Ecto neural progenitor cell (in vitro differentiated cells): ENCODE data around the gene ZCCHC2.

Source experiments
- DNase-seq: peaks from one replicate; pipeline ENCODE4 v3.0.0-alpha.2; 2018; ENCODE audit warnings: low spot score

ZCCHC2 gene

DNA sequence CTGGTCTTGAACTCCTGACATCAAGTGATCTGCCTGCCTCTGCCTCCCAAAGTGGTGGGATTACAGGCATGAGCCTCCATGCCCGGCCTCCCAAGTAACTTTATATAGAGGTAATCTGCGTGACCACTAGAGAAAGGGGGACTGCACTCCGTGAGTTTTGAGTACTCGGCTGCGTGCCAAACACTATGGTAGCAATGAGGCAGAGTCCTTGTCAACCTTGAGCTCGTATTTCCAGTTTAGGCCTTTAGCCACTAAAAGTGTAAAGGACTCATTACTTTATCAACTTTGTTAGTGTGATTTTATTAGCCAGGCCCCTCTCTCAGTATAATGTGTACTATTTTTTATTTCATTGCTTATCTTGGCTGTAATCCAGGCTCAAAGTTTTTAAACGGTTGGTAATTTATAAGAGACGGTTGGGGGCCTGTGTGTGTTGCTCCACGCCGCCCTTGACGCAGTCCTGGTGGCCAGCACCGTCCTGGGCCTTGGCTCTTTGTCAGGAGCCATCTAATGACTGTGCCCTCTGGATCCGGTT lies 56.2 kb downstream of the ZCCHC2 start:
- DNase-seq, result no peak

DNA sequence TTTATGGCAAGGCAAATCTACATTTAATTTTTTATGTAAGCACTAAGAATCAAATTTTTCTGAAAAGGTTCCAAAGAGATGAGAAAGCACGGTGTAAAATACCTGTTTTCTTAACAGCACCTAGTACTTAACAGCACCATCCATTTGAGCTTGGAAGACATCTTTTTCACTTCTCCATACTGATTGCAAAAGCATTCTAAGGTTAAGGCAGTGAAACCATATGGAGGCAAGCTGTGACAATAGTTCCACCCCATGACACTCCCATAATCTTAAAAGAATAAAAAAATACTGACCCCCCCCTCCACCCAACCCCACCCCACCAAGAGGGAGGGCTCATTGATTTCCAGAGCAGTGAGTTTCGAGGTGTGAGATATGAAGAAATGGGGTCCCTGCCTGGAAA lies 60.6 kb downstream of the ZCCHC2 start:
- no peak for DNase-seq

- peak; percentile 87 for DNase-seq
Observed at GRCh38 chr18:62584241-62585120, 61.7 kb downstream of the ZCCHC2 start.

GRCh38 chr18:62585274-62586150 lies 62.7 kb downstream of the ZCCHC2 start:
- no peak for DNase-seq

- DNase-seq, result peak; percentile 81
Observed at GRCh38 chr18:62586151-62586774, 63.4 kb downstream of the ZCCHC2 start.

- DNase-seq, result no peak
Observed at GRCh38 chr18:62586781-62587487, 64.1 kb downstream of the ZCCHC2 start.

DNA sequence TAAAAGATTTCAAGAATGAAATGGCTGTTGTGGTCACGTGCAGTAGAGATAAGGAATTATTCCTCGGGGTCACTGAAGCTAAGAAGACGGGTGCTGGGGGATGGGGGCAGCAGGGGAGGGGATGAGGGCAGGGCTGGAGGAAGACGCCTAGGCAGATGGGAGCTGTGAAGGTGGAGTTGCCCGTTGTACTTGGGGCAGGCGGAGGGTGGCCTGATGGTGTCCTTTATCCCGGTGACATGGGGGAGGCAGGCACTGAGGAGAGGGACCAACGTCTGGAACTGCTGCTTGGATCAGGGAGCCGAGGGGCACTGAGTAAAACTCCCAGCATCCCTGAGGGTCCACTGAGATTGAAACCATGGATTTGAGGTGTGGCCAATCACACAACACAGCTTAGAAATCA lies 64.9 kb downstream of the ZCCHC2 start:
- DNase-seq, result no peak

- no peak for DNase-seq
Observed at GRCh38 chr18:62588217-62588616, 65.4 kb downstream of the ZCCHC2 start.

- DNase-seq, result no peak
Observed at GRCh38 chr18:62590799-62591590, 68.2 kb downstream of the ZCCHC2 start.

GRCh38 chr18:62596145-62597005 lies 73.5 kb downstream of the ZCCHC2 start:
- DNase-seq, result peak; percentile 67

GRCh38 chr18:62601871-62602270 lies 79.0 kb downstream of the ZCCHC2 start:
- DNase-seq, result no peak

- no peak for DNase-seq
Observed at GRCh38 chr18:62602706-62603105, 79.9 kb downstream of the ZCCHC2 start.

DNA sequence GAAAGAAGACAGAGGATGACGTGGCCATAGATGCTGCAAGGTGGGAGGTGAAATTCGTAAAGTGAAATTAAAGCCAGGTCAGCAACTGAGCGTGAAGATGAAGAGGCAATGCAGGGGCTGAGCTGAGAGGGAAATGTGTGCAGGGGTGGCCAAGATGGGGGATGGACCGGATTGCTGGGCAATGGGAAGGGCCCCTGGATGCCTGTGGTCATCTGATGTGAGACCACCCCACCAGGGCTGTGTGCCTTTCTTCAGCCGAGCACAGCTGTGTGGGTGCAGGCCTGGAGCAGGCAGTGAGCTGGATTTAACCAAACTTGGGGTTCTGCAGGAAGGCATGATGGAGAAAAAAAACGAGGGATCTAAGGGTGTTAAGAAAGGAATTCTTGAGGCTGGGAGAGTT lies 80.4 kb downstream of the ZCCHC2 start:
- no peak for DNase-seq

- DNase-seq, result no peak
Observed at GRCh38 chr18:62603979-62604378, 81.2 kb downstream of the ZCCHC2 start.

GRCh38 chr18:62605685-62606084 lies 82.9 kb downstream of the ZCCHC2 start:
- no peak for DNase-seq

DNA sequence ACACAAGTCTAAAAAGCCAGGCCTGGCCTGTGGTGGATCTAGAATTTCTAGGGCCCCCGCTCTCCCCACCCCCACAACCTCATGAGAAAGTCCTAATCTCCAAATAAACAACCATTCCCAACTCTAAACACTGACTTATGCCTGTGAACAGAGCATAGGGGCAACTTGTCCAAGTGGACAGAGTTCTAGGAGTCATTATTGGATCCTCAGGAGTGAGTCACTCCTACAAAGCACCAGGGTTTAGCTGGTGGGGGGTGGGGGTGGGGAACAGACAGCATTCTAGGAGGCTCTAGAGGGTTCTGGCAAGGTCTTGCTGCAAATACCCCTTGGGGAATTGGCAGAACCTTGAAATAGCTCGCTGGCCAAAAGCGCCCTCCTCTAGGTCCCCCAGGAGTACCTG lies 83.3 kb downstream of the ZCCHC2 start:
- no peak for DNase-seq

GRCh38 chr18:62607302-62607701 lies 84.5 kb downstream of the ZCCHC2 start:
- no peak for DNase-seq

DNA sequence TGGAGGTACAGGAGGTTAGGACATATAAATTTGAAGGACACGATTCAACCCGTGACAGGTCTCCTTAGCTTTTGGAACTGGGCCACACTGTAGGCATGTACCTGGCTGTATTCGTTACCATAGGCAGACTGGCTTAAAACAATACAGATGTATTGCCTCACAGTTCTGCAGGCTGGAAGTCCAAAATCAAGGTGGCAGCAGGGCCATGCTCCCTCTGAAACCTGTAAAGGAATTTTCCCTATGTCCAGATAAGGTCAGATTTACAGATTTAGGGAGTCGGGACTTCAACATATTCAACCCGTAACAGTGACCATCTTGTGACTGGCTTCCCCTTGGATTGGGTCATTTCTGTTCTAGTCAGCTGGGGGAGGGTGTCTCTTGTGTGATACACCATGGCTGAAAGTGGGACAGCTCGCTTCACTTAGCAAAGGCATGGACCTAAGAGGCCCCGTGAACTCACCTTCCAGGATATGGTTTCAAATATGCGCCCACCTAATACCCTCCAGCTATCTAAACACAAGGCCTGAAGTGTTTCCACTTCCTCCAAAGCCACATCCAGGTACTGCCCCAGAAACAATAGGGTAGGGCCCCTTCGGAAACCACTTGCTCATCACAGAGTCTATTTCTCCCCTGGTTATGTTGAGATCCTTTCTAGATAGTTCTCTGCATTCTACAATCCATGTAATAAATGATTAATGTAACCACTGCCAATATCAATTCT lies 85.0 kb downstream of the ZCCHC2 start:
- no peak for DNase-seq

GRCh38 chr18:62609764-62610163 lies 86.9 kb downstream of the ZCCHC2 start:
- no peak for DNase-seq
